Mesothelial cell of epicardium (in vitro differentiated cells): ENCODE measurements around the gene OPRL1. TPM values are rescaled to one million over a fixed set of nuclear protein-coding genes. Genes with fewer than 3 reads are reported as not detected.
A peak's percentile ranks its signal among the peaks of the same experiment; 100 is the strongest.

Experiments
- DNase-seq, 2 experiments: peaks; one replicate each; pipeline ENCODE4 v3.0.0; 2021; ENCODE audit warnings: low spot score in 2 of 2; ENCODE audit not compliant: unreplicated experiment in 2 of 2
- H3K27ac Mint-ChIP-seq: 2 replicates; pipeline ENCODE4 v1.8.0; 2021; ENCODE audit warnings: mixed read lengths
- H3K27me3 Mint-ChIP-seq: 2 replicates; pipeline ENCODE4 v1.8.0; 2021; ENCODE audit warnings: low read depth, mixed read lengths
- H3K36me3 Mint-ChIP-seq: 2 replicates; pipeline ENCODE4 v1.8.0; 2021; ENCODE audit warnings: mixed read lengths
- H3K4me1 Mint-ChIP-seq: 2 replicates; pipeline ENCODE4 v1.8.0; 2021; ENCODE audit warnings: mixed read lengths
- H3K4me3 Mint-ChIP-seq: 2 replicates; pipeline ENCODE4 v1.8.0; 2021; ENCODE audit warnings: mild to moderate bottlenecking, moderate library complexity, mixed read lengths
- H3K9me3 Mint-ChIP-seq: 2 replicates; pipeline ENCODE4 v1.8.0; 2021; ENCODE audit warnings: mixed read lengths
- total RNA-seq: library from RNA; stranded (reverse); gene quantifications from 3 replicates; pipeline ENCODE4 v1.2.1, GENCODE V29; 2021
- TF ChIP-seq, protein P1 (sequence below): fragments of 200-600 bp; sonication (generic); IDR thresholded peaks from one replicate; pipeline ENCODE4 v1.5.0; 2021; ENCODE audit warnings: antibody characterized with exemption; ENCODE audit not compliant: unreplicated experiment

The OPRL1 gene
- total RNA-seq, 1 donor from 2014 or later: 2.5 TPM

- Mint-ChIP-seq H3K4me1 (peaks cover 2% of the 10 kb centered on the region), H3K27ac (no peak overlapping the region), H3K4me3 (no peak overlapping the region), H3K9me3 (peaks cover 5% of the 10 kb centered on the region), H3K27me3 (peaks cover 44% of the 10 kb centered on the region), H3K36me3 (no peaks in the 10 kb centered on the region)
- no peak for DNase-seq
- TF ChIP-seq, protein P1, sequence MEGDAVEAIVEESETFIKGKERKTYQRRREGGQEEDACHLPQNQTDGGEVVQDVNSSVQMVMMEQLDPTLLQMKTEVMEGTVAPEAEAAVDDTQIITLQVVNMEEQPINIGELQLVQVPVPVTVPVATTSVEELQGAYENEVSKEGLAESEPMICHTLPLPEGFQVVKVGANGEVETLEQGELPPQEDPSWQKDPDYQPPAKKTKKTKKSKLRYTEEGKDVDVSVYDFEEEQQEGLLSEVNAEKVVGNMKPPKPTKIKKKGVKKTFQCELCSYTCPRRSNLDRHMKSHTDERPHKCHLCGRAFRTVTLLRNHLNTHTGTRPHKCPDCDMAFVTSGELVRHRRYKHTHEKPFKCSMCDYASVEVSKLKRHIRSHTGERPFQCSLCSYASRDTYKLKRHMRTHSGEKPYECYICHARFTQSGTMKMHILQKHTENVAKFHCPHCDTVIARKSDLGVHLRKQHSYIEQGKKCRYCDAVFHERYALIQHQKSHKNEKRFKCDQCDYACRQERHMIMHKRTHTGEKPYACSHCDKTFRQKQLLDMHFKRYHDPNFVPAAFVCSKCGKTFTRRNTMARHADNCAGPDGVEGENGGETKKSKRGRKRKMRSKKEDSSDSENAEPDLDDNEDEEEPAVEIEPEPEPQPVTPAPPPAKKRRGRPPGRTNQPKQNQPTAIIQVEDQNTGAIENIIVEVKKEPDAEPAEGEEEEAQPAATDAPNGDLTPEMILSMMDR: no peak
Measured at GRCh38 chr20:64099880-64100565, 20.1 kb downstream of the OPRL1 start.

GRCh38 chr20:64100566-64100888, 20.6 kb downstream of the OPRL1 start:
- Mint-ChIP-seq H3K4me1 (peaks cover 2% of the 10 kb centered on the region), H3K36me3 (no peaks in the 10 kb centered on the region), H3K4me3 (no peak overlapping the region), H3K27ac (no peak overlapping the region), H3K9me3 (peaks cover 5% of the 10 kb centered on the region), H3K27me3 (peaks cover 44% of the 10 kb centered on the region)
- no peak for DNase-seq
- TF ChIP-seq, protein P1: no peak

DNA sequence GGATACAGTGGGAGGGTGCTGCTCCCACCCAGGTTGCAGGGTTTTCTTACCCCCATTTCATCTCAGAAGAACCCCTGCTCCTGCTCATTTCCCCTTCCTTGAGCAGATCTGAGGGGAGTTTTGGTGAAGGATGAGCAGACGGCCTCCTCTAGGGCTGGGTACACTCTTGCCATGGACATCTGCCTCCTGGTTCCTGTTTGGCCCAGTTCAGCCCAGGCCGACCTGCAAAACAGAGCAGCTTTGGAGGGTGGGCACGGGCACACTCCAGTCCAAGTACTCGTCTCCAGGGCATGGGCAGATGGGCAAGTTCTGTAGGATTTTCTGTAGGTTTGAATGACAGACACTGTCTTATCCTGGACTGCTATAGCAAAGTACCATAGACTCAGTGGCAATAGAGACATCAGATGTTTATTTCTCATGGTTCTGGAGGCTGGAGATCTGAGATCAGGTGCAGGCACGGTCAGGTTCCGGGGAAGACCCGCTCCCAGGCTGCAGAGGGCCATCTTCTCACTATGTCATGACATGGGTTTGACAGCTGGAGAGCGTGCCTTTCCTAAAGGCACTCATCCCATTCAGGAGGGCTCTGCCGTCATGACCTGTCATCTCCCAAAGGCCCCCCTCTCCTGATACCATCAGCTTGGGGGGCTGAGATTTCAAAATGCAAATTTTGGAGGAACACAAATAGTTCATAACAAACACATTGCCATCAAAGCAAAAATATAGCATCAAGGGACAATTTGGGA, 21.2 kb downstream of the OPRL1 start:
- H3K27me3 Mint-ChIP-seq: peaks cover 49% of the 10 kb centered on the region
- peaks cover 2% of the 10 kb centered on the region for H3K4me1 Mint-ChIP-seq
- no peaks in the 10 kb centered on the region for H3K36me3 Mint-ChIP-seq
- H3K27ac Mint-ChIP-seq: no peak overlapping the region
- peak overlapping the region; percentile 54 for H3K4me3 Mint-ChIP-seq
- H3K9me3 Mint-ChIP-seq: peaks cover 5% of the 10 kb centered on the region
- no peak for DNase-seq
- TF ChIP-seq, protein P1: no peak

- no peaks in the 10 kb centered on the region for H3K36me3 Mint-ChIP-seq
- H3K4me3 Mint-ChIP-seq: peak overlapping the region; percentile 54
- no peak overlapping the region for H3K27ac Mint-ChIP-seq
- H3K9me3 Mint-ChIP-seq: peaks cover 1% of the 10 kb centered on the region
- DNase-seq: peak in 1 of 2 experiments; percentile 76
- H3K27me3 Mint-ChIP-seq: peaks cover 55% of the 10 kb centered on the region
- peaks cover 2% of the 10 kb centered on the region for H3K4me1 Mint-ChIP-seq
- TF ChIP-seq, protein P1: peak; percentile 87
Measured at GRCh38 chr20:64101731-64102621, 22.1 kb downstream of the OPRL1 start.

GRCh38 chr20:64102647-64103354, 22.9 kb downstream of the OPRL1 start:
- Mint-ChIP-seq H3K27me3 (peaks cover 60% of the 10 kb centered on the region), H3K4me3 (peak overlapping the region; percentile 63), H3K4me1 (peaks cover 2% of the 10 kb centered on the region), H3K27ac (no peak overlapping the region), H3K36me3 (no peaks in the 10 kb centered on the region), H3K9me3 (no peaks in the 10 kb centered on the region)
- TF ChIP-seq, protein P1: no peak
- DNase-seq: no peak
